BLaER1 (cell line): ENCODE data around the gene JMJD4.
A peak's percentile ranks its signal among the peaks of the same experiment; 100 is the strongest.

Experiments used
- H3K27ac ChIP-seq: shearing (Covaris generic); formaldehyde crosslinking; 2 replicates; pipeline ENCODE4 v1.8.1; 2022
- H3K27me3 ChIP-seq: shearing (Covaris generic); formaldehyde crosslinking; 2 replicates; pipeline ENCODE4 v1.8.1; 2022
- H3K36me3 ChIP-seq: shearing (Covaris generic); formaldehyde crosslinking; 2 replicates; pipeline ENCODE4 v1.8.1; 2022
- H3K4me1 ChIP-seq: shearing (Covaris generic); formaldehyde crosslinking; 2 replicates; pipeline ENCODE4 v1.8.1; 2022
- H3K4me2 ChIP-seq: shearing (Covaris generic); formaldehyde crosslinking; 2 replicates; pipeline ENCODE4 v1.8.1; 2022
- H3K4me3 ChIP-seq: shearing (Covaris generic); formaldehyde crosslinking; 2 replicates; pipeline ENCODE4 v1.8.1; 2022
- H3K9ac ChIP-seq: shearing (Covaris generic); formaldehyde crosslinking; 2 replicates; pipeline ENCODE4 v1.8.1; 2022
- H3K9me3 ChIP-seq: shearing (Covaris generic); formaldehyde crosslinking; 2 replicates; pipeline ENCODE4 v1.8.1; 2022
- H4K20me1 ChIP-seq: shearing (Covaris generic); formaldehyde crosslinking; 2 replicates; pipeline ENCODE4 v1.8.1; 2022
- Cebpa-rat ChIP-seq: shearing (Covaris generic); IDR thresholded peaks from 2 replicates; pipeline ENCODE4 v1.8.1; 2022

The JMJD4 gene

GRCh38 chr1:227769047-227769935, 34.2 kb upstream of the JMJD4 start:
- Histone ChIP-seq H3K4me1 (peaks cover 35% of the 10 kb centered on the region), H3K27me3 (no peaks in the 10 kb centered on the region), H4K20me1 (peaks cover 62% of the 10 kb centered on the region), H3K36me3 (peaks cover 90% of the 10 kb centered on the region), H3K27ac (no peak overlapping the region), H3K4me2 (no peak overlapping the region), H3K9me3 (no peaks in the 10 kb centered on the region), H3K4me3 (no peak overlapping the region), H3K9ac (no peak overlapping the region)
- TF ChIP-seq Cebpa-rat: no peak

- Histone ChIP-seq H3K27ac (no peak overlapping the region), H3K36me3 (peaks cover 91% of the 10 kb centered on the region)
Measured at GRCh38 chr1:227768640-227769039, 33.5 kb upstream of the JMJD4 start.

DNA sequence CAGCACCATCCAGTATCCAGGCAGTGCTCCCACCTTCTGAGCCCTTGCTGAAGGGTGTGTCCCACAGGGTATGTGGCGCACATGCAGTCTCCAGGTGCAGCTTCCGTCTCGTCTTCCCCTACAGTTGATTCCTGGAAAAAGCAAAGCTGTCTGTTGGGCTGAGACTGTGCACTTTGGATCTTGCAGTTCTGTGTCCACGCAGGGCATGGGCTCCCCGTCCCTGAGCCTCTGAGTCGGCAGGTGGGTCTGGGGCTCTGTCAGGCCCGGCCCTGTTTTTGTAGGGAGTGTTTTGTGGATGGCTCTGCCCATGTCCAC, 33.0 kb upstream of the JMJD4 start:
- H3K4me3 ChIP-seq: no peak overlapping the region
- no peaks in the 10 kb centered on the region for H3K9me3 ChIP-seq
- H3K27me3 ChIP-seq: no peaks in the 10 kb centered on the region
- no peak for TF ChIP-seq Cebpa-rat
- peaks cover 42% of the 10 kb centered on the region for H3K4me1 ChIP-seq
- peaks cover 92% of the 10 kb centered on the region for H3K36me3 ChIP-seq
- no peak overlapping the region for H3K27ac ChIP-seq
- peaks cover 66% of the 10 kb centered on the region for H4K20me1 ChIP-seq
- H3K4me2 ChIP-seq: no peak overlapping the region
- H3K9ac ChIP-seq: no peak overlapping the region

More at GRCh38 chr1:227768640-227769039, 33.5 kb upstream of the JMJD4 start:
- no peak for TF ChIP-seq Cebpa-rat
- Histone ChIP-seq H4K20me1 (peaks cover 62% of the 10 kb centered on the region), H3K9me3 (no peaks in the 10 kb centered on the region), H3K4me1 (peaks cover 36% of the 10 kb centered on the region), H3K9ac (no peak overlapping the region), H3K4me3 (no peak overlapping the region), H3K4me2 (no peak overlapping the region), H3K27me3 (no peaks in the 10 kb centered on the region)

DNA sequence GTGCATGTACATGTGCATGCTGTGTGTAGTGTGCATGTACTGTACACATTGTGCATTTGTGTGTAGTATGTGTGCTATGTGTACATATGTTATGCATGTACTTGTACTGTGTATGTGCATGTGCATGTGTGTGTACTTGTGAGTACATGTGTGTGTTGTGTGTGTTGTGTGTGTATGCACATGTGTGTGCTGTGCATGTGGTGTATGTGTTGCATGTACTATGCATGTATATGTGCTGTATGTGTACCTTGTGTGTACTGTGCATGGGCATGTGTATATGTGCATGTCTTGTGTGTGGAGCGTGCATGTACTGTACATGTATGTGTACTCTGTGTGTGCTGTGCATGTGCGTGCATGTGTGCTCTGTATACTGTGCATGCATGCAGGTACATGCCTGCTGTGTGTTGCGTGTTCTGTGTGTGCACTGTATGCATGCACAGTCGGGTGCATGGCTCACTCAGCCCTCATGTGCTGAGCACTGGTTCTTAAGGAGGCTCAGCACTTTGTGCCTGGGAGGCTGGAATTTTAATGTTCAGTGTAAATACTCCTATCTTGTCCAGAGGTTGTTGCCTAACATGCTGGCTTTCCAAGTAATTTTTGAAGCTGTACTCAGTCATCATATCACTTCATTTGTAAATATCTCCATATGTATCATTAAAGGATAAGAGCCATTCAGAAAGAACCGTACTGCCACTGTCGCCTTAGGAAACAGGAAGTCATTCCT, 32.5 kb upstream of the JMJD4 start:
- Histone ChIP-seq H3K4me3 (no peak overlapping the region), H3K4me1 (peaks cover 47% of the 10 kb centered on the region), H3K9me3 (no peaks in the 10 kb centered on the region), H3K4me2 (no peak overlapping the region), H3K9ac (no peak overlapping the region), H3K27ac (no peak overlapping the region), H4K20me1 (peaks cover 72% of the 10 kb centered on the region), H3K27me3 (no peaks in the 10 kb centered on the region), H3K36me3 (peaks cover 91% of the 10 kb centered on the region)
- TF ChIP-seq Cebpa-rat: no peak

DNA sequence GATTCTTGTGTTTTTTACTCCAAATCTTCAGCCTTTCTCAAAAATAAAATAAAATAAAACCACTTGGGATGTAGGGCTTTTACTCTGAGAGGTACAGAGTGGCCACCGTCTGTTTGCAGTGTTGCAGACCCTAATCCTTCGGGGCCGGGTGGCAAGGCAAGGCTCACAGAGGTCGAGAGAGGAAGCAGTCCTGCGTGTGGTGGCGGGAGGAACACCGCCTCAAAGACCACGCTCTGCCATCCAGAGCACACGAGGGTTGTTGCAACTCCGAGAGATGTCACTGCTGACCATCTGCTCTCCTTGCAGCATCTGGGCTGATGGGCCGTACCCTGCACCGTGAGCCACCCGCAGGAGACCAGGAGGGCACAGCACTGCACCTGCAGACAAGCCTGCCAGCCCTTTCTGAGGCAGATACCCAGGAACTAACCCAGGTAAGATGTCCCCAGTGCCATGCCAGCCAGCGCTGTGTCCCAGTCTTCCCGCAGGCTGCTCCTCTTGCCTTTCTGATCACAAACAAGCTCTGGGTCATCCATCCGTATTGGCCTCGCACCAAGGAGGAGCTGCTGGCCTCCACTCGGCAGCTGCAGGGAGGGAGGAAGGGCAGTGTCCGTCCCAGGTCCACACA, 31.7 kb upstream of the JMJD4 start:
- H4K20me1 ChIP-seq: peaks cover 80% of the 10 kb centered on the region
- no peak for TF ChIP-seq Cebpa-rat
- no peak overlapping the region for H3K27ac ChIP-seq
- no peak overlapping the region for H3K4me3 ChIP-seq
- peak overlapping the region; percentile 59 for H3K4me2 ChIP-seq
- peaks cover 55% of the 10 kb centered on the region for H3K4me1 ChIP-seq
- peaks cover 86% of the 10 kb centered on the region for H3K36me3 ChIP-seq
- H3K9ac ChIP-seq: no peak overlapping the region
- no peaks in the 10 kb centered on the region for H3K27me3 ChIP-seq
- H3K9me3 ChIP-seq: no peaks in the 10 kb centered on the region

DNA sequence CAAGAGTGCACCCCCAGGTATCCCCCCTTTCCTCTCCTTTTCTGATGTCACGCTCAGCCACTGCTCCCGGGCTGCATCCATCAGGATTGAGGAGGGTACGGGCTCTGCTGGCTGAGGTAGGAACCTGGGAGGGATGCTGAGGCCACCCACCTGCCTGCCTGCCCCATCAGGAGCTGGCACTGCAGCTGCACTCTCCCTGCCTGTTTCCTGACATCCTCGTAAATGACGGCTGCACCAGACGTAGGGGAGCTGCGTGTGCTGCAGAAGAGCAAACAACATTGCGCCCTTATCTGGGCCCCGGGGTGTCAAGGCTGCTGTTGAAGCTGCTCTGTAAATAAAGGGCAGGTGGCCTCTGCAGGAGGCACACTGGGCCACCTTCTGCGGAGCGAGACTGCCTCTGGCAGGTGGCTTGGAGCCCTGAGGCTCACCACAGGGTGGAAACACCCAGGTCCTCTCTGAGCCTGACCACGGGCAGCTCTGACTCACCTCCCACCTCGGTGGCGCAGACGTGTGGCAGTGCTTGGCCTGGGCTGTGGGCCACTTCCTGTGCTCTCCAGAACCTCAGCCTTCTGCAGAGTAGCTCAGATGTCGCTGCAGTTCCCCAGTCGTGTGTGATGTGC, 31.0 kb upstream of the JMJD4 start:
- Histone ChIP-seq H3K27ac (no peak overlapping the region), H3K4me1 (peaks cover 60% of the 10 kb centered on the region), H3K4me2 (peak overlapping the region; percentile 59), H3K9ac (0 out of 2 replicates have a peak overlapping the region, but pooled peaks have one; percentile 10), H3K27me3 (no peaks in the 10 kb centered on the region), H3K9me3 (no peaks in the 10 kb centered on the region), H4K20me1 (peaks cover 86% of the 10 kb centered on the region), H3K36me3 (peaks cover 89% of the 10 kb centered on the region), H3K4me3 (no peak overlapping the region)
- no peak for TF ChIP-seq Cebpa-rat

- Histone ChIP-seq H3K4me1 (peaks cover 60% of the 10 kb centered on the region), H3K27ac (no peak overlapping the region), H4K20me1 (peaks cover 88% of the 10 kb centered on the region), H3K36me3 (peaks cover 89% of the 10 kb centered on the region), H3K4me3 (no peak overlapping the region), H3K27me3 (no peaks in the 10 kb centered on the region), H3K9me3 (no peaks in the 10 kb centered on the region), H3K9ac (0 out of 2 replicates have a peak overlapping the region, but pooled peaks have one; percentile 10), H3K4me2 (peak overlapping the region; percentile 59)
- TF ChIP-seq Cebpa-rat: no peak
Measured at GRCh38 chr1:227765261-227766014, 30.3 kb upstream of the JMJD4 start.

DNA sequence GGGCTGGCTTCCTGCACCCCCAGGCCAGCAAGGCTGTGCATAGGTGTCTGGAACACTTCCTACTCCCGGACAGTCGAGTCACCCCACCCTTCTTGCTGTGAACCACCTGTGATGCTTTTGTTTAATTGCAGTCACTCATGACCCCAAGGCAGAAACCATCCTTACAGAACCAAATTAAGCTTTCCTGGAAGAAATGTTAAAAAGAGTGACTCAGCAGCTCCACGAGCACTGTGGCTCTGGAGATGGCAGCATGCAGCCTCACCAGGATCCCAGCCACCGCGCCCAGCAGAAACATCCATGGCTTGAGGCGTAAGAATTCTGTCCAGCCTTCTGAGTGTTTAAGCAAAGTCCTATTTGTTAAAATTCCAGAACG, 28.9 kb upstream of the JMJD4 start:
- Histone ChIP-seq H3K4me3 (no peak overlapping the region), H3K4me1 (peaks cover 60% of the 10 kb centered on the region), H3K9me3 (no peaks in the 10 kb centered on the region), H3K4me2 (peak overlapping the region; percentile 75), H3K9ac (no peak overlapping the region), H3K27me3 (no peaks in the 10 kb centered on the region), H4K20me1 (peaks cover 96% of the 10 kb centered on the region), H3K36me3 (peaks cover 89% of the 10 kb centered on the region), H3K27ac (0 out of 2 replicates have a peak overlapping the region, but pooled peaks have one; percentile 44)
- TF ChIP-seq Cebpa-rat: no peak
